Heart left ventricle (tissue), 13 donors: ENCODE results near the gene BCL2L14.

Source experiments
- POLR2A ChIP-seq, 2 donors: fragments of 450-650 bp; IDR thresholded peaks; one replicate each; pipeline ENCODE4 v1.6.1; 2017; ENCODE audit warnings: antibody characterized with exemption in 2 of 2, mild to moderate bottlenecking in 2 of 2, moderate library complexity in 2 of 2
- TF ChIP-seq, protein P1 (sequence below), 12 donors: fragments of 200-600 bp; sonication (generic) in 4 of 12; IDR thresholded peaks; one replicate each; pipeline versions ENCODE4 v1.5.0 to v1.8.0; 2018 to 2022; ENCODE audit warnings: antibody characterized with exemption in 12 of 12, mild to moderate bottlenecking in 5 of 12
- donor health status: ischemic (EF 13 %, LVEDD 7.1; RV severe dilation, severe dysfunction).
- donor health status: DM: no; HTN: yes; CAD: no.
- donor health status: DM: no; HTN: no; CAD: no.
- donor health status: ischemic (EF 25% LVEDD 6.9; RV normal size, moderate dysfunction).
- donor health status: ischemic (EF 25% LVEDD 5.7; RV mildly dilated, moderate dysfunction).
- donor health status: ischemic (EF 35%, LVEDD 5.7; RV mildly dilated, moderate dysfunction).
- donor health status: nonischemic (EF 11% LVEDD 7.7; RV severe dilation, severe dysfunction).
- donor health status: DM: yes; HTN: yes; CAD: no.
- donor health status: PGD.
- donor health status: ischemic (EF 29% LVEDD 5.4; RV normal size, mild dysfunction).
- donor health status: nonischemic (EF 23%, LVEDD 6.1; RV moderate dilation, normal function).

- TF ChIP-seq POLR2A (IDR thresholded peaks at IDR 0.05) = no peak
- TF ChIP-seq, protein P1, sequence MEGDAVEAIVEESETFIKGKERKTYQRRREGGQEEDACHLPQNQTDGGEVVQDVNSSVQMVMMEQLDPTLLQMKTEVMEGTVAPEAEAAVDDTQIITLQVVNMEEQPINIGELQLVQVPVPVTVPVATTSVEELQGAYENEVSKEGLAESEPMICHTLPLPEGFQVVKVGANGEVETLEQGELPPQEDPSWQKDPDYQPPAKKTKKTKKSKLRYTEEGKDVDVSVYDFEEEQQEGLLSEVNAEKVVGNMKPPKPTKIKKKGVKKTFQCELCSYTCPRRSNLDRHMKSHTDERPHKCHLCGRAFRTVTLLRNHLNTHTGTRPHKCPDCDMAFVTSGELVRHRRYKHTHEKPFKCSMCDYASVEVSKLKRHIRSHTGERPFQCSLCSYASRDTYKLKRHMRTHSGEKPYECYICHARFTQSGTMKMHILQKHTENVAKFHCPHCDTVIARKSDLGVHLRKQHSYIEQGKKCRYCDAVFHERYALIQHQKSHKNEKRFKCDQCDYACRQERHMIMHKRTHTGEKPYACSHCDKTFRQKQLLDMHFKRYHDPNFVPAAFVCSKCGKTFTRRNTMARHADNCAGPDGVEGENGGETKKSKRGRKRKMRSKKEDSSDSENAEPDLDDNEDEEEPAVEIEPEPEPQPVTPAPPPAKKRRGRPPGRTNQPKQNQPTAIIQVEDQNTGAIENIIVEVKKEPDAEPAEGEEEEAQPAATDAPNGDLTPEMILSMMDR (IDR thresholded peaks at IDR 0.05) = no peak
These were observed 38.4 kb upstream of the BCL2L14 start for GRCh38 chr12:12032260-12032791.
